ENCODE data around the gene SLC25A1. TPM values are rescaled to one million over a fixed set of nuclear protein-coding genes. Genes with fewer than 3 reads are reported as not detected.

SLC25A1 gene
- total RNA-seq, 2 experiments from 2014 or later, result 56.4 to 57.6 TPM

DNA sequence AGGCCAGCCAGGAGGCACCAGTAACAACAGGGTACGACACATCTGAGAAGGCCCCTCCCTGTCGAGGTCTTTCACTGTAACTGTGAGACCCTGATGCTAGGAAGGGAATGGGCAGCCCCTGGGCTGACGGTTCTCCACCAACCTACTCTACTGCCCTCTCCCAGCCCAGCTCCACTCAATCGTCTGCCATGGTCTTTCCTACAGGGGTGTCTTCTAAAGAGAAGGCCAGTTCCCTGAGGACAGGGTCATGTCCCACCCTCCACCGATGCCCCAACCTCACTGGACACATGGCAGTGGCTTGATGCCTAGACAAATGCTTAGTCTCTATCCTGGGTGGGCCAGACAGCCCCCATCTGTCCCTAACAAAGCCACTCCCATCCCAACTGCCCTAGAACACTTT lies 46.0 kb upstream of the SLC25A1 start:
- Mint-ChIP-seq H3K4me1 (ENCODE audit: low read depth) (no peaks in the 10 kb centered on the region), H3K27me3 (no peaks in the 10 kb centered on the region), H3K9me3 (no peaks in the 10 kb centered on the region), H3K36me3 (ENCODE audit: low read depth) (no peaks in the 10 kb centered on the region), H3K27ac (no peak overlapping the region), H3K4me3 (no peak overlapping the region)
- no peak for ATAC-seq
- ChIA-PET CTCF (no interaction called here), POLR2A (no interaction called here)
- intact Hi-C loops (cut with micrococcal nuclease), result no loop called here
- no peak for DNase-seq
- TF ChIP-seq, protein P1, sequence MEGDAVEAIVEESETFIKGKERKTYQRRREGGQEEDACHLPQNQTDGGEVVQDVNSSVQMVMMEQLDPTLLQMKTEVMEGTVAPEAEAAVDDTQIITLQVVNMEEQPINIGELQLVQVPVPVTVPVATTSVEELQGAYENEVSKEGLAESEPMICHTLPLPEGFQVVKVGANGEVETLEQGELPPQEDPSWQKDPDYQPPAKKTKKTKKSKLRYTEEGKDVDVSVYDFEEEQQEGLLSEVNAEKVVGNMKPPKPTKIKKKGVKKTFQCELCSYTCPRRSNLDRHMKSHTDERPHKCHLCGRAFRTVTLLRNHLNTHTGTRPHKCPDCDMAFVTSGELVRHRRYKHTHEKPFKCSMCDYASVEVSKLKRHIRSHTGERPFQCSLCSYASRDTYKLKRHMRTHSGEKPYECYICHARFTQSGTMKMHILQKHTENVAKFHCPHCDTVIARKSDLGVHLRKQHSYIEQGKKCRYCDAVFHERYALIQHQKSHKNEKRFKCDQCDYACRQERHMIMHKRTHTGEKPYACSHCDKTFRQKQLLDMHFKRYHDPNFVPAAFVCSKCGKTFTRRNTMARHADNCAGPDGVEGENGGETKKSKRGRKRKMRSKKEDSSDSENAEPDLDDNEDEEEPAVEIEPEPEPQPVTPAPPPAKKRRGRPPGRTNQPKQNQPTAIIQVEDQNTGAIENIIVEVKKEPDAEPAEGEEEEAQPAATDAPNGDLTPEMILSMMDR (IDR thresholded peaks at IDR 0.05), result no peak

DNA sequence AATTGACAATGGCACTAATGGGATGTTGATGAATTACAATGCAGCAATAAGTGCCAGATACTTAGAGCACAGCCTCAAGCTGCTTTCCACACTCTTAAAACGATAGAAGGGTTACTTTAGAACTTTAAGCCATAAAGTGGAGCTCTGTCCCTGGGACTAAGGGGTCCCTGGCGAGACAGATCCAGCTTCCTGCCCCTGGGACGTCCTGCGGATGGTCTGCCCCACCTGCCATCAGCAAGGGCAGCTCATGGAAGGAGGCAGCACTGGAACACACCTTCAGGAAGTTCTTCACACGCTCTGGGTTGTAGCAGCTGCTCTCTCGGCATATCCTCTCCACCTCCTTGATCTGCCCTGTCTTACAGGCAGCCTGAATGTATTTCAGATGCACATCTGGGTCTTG lies 45.1 kb upstream of the SLC25A1 start:
- CTCF ChIA-PET, result interaction anchor here (1.0 to 1.2 kb wide), 3 partner anchors 10 to 30 kb away, joined by 3 to 4 read pairs (median 3); no protein-coding TSS in a partner anchor
- TF ChIP-seq, protein P1 (IDR thresholded peaks at IDR 0.05), result no peak
- no peak overlapping the region for H3K27ac Mint-ChIP-seq
- no peaks in the 10 kb centered on the region for H3K36me3 Mint-ChIP-seq (ENCODE audit: low read depth)
- POLR2A ChIA-PET, result no interaction called here
- intact Hi-C loops (cut with micrococcal nuclease), result no loop called here
- no peak overlapping the region for H3K4me3 Mint-ChIP-seq
- DNase-seq (no peak), ATAC-seq (no peak)
- H3K4me1 Mint-ChIP-seq (ENCODE audit: low read depth), result no peaks in the 10 kb centered on the region
- H3K27me3 Mint-ChIP-seq, result no peaks in the 10 kb centered on the region
- no peaks in the 10 kb centered on the region for H3K9me3 Mint-ChIP-seq

DNA sequence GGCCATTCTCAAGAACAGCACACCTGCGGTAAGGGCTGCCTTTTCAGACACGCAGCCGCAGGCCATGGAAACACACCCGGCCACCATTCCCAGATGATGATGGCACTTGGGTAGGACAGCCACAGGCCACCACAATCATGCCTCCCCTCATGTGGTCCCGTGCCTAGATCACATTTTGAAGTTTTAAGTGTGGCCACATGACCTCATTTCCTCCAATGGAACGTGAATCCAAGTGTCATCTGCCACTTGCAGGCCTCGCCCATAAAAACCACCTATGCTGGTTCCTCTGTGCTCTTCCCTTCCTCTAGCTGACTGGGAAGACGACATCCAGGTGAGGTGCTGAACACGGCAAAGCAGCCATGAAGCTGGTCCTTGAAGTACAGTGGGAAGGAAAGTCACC lies 44.6 kb upstream of the SLC25A1 start:
- intact Hi-C loops (cut with micrococcal nuclease), result no loop called here
- ATAC-seq (no peak), DNase-seq (no peak)
- Mint-ChIP-seq H3K36me3 (ENCODE audit: low read depth) (no peaks in the 10 kb centered on the region), H3K9me3 (no peaks in the 10 kb centered on the region), H3K27me3 (no peaks in the 10 kb centered on the region), H3K27ac (no peak overlapping the region), H3K4me3 (no peak overlapping the region), H3K4me1 (ENCODE audit: low read depth) (peaks cover under 1% of the 10 kb centered on the region)
- POLR2A ChIA-PET, result interaction anchor here (1.3 kb wide), 1 partner anchor 15 kb away, joined by 4 read pairs; no protein-coding TSS in a partner anchor
- CTCF ChIA-PET, result interaction anchor here (1.0 to 1.2 kb wide), 3 partner anchors 9 to 29 kb away, joined by 3 to 4 read pairs (median 3); no protein-coding TSS in a partner anchor
- TF ChIP-seq, protein P1 (IDR thresholded peaks at IDR 0.05), result no peak

- H3K4me1 Mint-ChIP-seq (ENCODE audit: low read depth), result peaks cover 4% of the 10 kb centered on the region
- POLR2A ChIA-PET, result interaction anchor here (1.3 kb wide), 1 partner anchor 14 kb away, joined by 4 read pairs; no protein-coding TSS in a partner anchor
- no peak overlapping the region for H3K4me3 Mint-ChIP-seq
- H3K27me3 Mint-ChIP-seq, result no peaks in the 10 kb centered on the region
- ATAC-seq (no peak), DNase-seq (no peak)
- H3K36me3 Mint-ChIP-seq (ENCODE audit: low read depth), result no peaks in the 10 kb centered on the region
- no peak overlapping the region for H3K27ac Mint-ChIP-seq
- intact Hi-C loops (cut with micrococcal nuclease), result no loop called here
- CTCF ChIA-PET, result interaction anchor here (1.0 to 1.2 kb wide), 2 partner anchors 27 to 29 kb away, joined by 3 read pairs; no protein-coding TSS in a partner anchor
- H3K9me3 Mint-ChIP-seq, result no peaks in the 10 kb centered on the region
- TF ChIP-seq, protein P1 (IDR thresholded peaks at IDR 0.05), result no peak
Measured at GRCh38 chr22:19222242-19223005, 43.9 kb upstream of the SLC25A1 start.

GRCh38 chr22:19220867-19221266 lies 42.3 kb upstream of the SLC25A1 start:
- TF ChIP-seq, protein P1 (IDR thresholded peaks at IDR 0.05), result no peak
- H3K9me3 Mint-ChIP-seq, result no peaks in the 10 kb centered on the region
- POLR2A ChIA-PET, result no interaction called here
- DNase-seq (no peak), ATAC-seq (no peak)
- CTCF ChIA-PET, result no interaction called here
- no peak overlapping the region for H3K27ac Mint-ChIP-seq
- H3K36me3 Mint-ChIP-seq (ENCODE audit: low read depth), result no peaks in the 10 kb centered on the region
- intact Hi-C loops (cut with micrococcal nuclease), result no loop called here
- H3K27me3 Mint-ChIP-seq, result no peaks in the 10 kb centered on the region
- peaks cover 4% of the 10 kb centered on the region for H3K4me1 Mint-ChIP-seq (ENCODE audit: low read depth)
- H3K4me3 Mint-ChIP-seq, result no peak overlapping the region

Measured in activated CD8-positive, alpha-beta T cell treated with anti-CD3 and anti-CD28 coated beads for 36 hours (primary cell).